WERI-Rb-1 (cell line): ENCODE measurements around the gene JAKMIP2.

Experiments
- DNase-seq: peaks from one replicate; pipeline ENCODE4 v3.0.0-alpha.2; 2020
- H3K27ac ChIP-seq: fragments of 250-450 bp; sonication (Bioruptor Pico); 2 replicates; pipeline ENCODE4 v1.5.1; 2020; ENCODE audit warnings: mild to moderate bottlenecking, moderate library complexity
- H3K27me3 ChIP-seq: fragments of 250-450 bp; sonication (Bioruptor Pico); 2 replicates; pipeline ENCODE4 v1.5.1; 2021; ENCODE audit warnings: mild to moderate bottlenecking, low read depth, moderate library complexity; ENCODE audit not compliant: insufficient read depth, severe bottlenecking
- H3K36me3 ChIP-seq: fragments of 250-450 bp; sonication (Bioruptor Pico); 2 replicates; pipeline ENCODE4 v1.5.1; 2020; ENCODE audit warnings: mild to moderate bottlenecking, moderate library complexity
- H3K4me3 ChIP-seq: 2 replicates; pipeline ENCODE4 v1.5.1; 2011; ENCODE audit warnings: low read depth, mild to moderate bottlenecking, control low read depth, low read length
- H3K9me3 ChIP-seq: fragments of 250-450 bp; sonication (Bioruptor Pico); 2 replicates; pipeline ENCODE4 v1.5.1; 2021; ENCODE audit warnings: mild to moderate bottlenecking, moderate library complexity; ENCODE audit not compliant: severe bottlenecking
- CTCF ChIP-seq: IDR thresholded peaks from 2 replicates; pipeline ENCODE4 v1.5.1; 2011; ENCODE audit warnings: low read depth, mild to moderate bottlenecking, control low read depth, inconsistent platforms, low read length

The JAKMIP2 gene

GRCh38 chr5:147751156-147751830, 31.2 kb downstream of the JAKMIP2 start:
- no peaks in the 10 kb centered on the region for H3K36me3 ChIP-seq
- no peak for DNase-seq
- no peaks in the 10 kb centered on the region for H3K27me3 ChIP-seq
- no peak overlapping the region for H3K27ac ChIP-seq
- no peaks in the 10 kb centered on the region for H3K9me3 ChIP-seq
- TF ChIP-seq CTCF = no peak
- H3K4me3 ChIP-seq = no peak overlapping the region

- Histone ChIP-seq H3K36me3 (no peaks in the 10 kb centered on the region), H3K9me3 (no peaks in the 10 kb centered on the region), H3K27me3 (no peaks in the 10 kb centered on the region), H3K27ac (no peak overlapping the region), H3K4me3 (no peak overlapping the region)
- no peak for DNase-seq
- TF ChIP-seq CTCF = no peak
Observed at GRCh38 chr5:147750065-147750464, 32.5 kb downstream of the JAKMIP2 start.

- DNase-seq = no peak
Observed at GRCh38 chr5:147748590-147748989, 33.9 kb downstream of the JAKMIP2 start.

GRCh38 chr5:147746986-147747385, 35.5 kb downstream of the JAKMIP2 start:
- no peak for DNase-seq
- no peaks in the 10 kb centered on the region for H3K9me3 ChIP-seq

More at GRCh38 chr5:147748590-147748989, 33.9 kb downstream of the JAKMIP2 start:
- Histone ChIP-seq H3K27ac (no peak overlapping the region), H3K27me3 (no peaks in the 10 kb centered on the region), H3K9me3 (no peaks in the 10 kb centered on the region), H3K4me3 (no peak overlapping the region), H3K36me3 (no peaks in the 10 kb centered on the region)
- TF ChIP-seq CTCF = no peak

GRCh38 chr5:147743678-147744374, 38.7 kb downstream of the JAKMIP2 start:
- Histone ChIP-seq H3K9me3 (no peaks in the 10 kb centered on the region), H3K36me3 (no peaks in the 10 kb centered on the region), H3K27me3 (no peaks in the 10 kb centered on the region), H3K4me3 (no peak overlapping the region), H3K27ac (no peak overlapping the region)
- TF ChIP-seq CTCF = no peak
- DNase-seq = no peak

More at GRCh38 chr5:147746986-147747385, 35.5 kb downstream of the JAKMIP2 start:
- no peak for TF ChIP-seq CTCF
- no peaks in the 10 kb centered on the region for H3K36me3 ChIP-seq
- H3K27ac ChIP-seq = no peak overlapping the region
- H3K4me3 ChIP-seq = no peak overlapping the region
- no peaks in the 10 kb centered on the region for H3K27me3 ChIP-seq

- H3K9me3 ChIP-seq = no peaks in the 10 kb centered on the region
- no peaks in the 10 kb centered on the region for H3K27me3 ChIP-seq
- no peak for TF ChIP-seq CTCF
- no peak overlapping the region for H3K4me3 ChIP-seq
- H3K36me3 ChIP-seq = no peaks in the 10 kb centered on the region
- DNase-seq = no peak
- H3K27ac ChIP-seq = no peak overlapping the region
Observed at GRCh38 chr5:147743012-147743411, 39.5 kb downstream of the JAKMIP2 start.
